ENCODE results near the gene BDKRB2.

The BDKRB2 gene

GRCh38 chr14:96160913-96161310 is 43.7 kb upstream of the BDKRB2 start:
- TF ChIP-seq, protein P1, sequence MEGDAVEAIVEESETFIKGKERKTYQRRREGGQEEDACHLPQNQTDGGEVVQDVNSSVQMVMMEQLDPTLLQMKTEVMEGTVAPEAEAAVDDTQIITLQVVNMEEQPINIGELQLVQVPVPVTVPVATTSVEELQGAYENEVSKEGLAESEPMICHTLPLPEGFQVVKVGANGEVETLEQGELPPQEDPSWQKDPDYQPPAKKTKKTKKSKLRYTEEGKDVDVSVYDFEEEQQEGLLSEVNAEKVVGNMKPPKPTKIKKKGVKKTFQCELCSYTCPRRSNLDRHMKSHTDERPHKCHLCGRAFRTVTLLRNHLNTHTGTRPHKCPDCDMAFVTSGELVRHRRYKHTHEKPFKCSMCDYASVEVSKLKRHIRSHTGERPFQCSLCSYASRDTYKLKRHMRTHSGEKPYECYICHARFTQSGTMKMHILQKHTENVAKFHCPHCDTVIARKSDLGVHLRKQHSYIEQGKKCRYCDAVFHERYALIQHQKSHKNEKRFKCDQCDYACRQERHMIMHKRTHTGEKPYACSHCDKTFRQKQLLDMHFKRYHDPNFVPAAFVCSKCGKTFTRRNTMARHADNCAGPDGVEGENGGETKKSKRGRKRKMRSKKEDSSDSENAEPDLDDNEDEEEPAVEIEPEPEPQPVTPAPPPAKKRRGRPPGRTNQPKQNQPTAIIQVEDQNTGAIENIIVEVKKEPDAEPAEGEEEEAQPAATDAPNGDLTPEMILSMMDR (IDR thresholded peaks at IDR 0.05; ENCODE audit: insufficient read depth, low read length, poor library complexity, severe bottlenecking), result no peak
- no peak for DNase-seq (ENCODE audit: extremely low read depth, insufficient read length)
- Histone ChIP-seq H3K27me3 (replicated peaks; ENCODE audit: control insufficient read depth, insufficient read depth, low read length) (no peaks in the 10 kb centered on the region), H3K4me3 (replicated peaks; ENCODE audit: low read depth, low read length) (no peak overlapping the region), H3K36me3 (ENCODE audit: control insufficient read depth, insufficient read depth, low read length) (no peaks in the 10 kb centered on the region)

DNA sequence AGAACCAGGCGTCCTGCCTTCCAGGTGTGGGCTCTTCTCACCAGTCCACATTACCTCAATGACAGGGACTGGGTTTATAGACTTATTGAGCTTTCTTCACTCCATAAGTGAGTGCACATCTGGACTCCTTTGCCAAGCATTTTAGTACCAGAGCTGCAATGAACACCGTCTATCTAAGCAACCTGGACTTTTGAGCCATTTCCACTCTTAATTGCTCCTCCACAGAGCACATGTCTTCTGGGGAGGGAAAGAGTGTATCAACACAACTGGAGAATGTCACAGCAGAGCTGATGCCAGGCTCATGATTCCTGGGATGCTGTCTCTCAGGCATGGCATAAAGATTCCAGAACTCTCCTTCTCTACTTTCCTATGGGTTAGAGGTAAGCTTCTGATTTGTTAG is 43.0 kb upstream of the BDKRB2 start:
- TF ChIP-seq, protein P1 (IDR thresholded peaks at IDR 0.05; ENCODE audit: insufficient read depth, low read length, poor library complexity, severe bottlenecking), result no peak
- H3K27me3 ChIP-seq (replicated peaks; ENCODE audit: control insufficient read depth, insufficient read depth, low read length), result no peaks in the 10 kb centered on the region
- H3K36me3 ChIP-seq (ENCODE audit: control insufficient read depth, insufficient read depth, low read length), result no peaks in the 10 kb centered on the region
- H3K4me3 ChIP-seq (replicated peaks; ENCODE audit: low read depth, low read length), result no peak overlapping the region
- no peak for DNase-seq (ENCODE audit: extremely low read depth, insufficient read length)

- Histone ChIP-seq H3K27me3 (replicated peaks; ENCODE audit: control insufficient read depth, insufficient read depth, low read length) (no peaks in the 10 kb centered on the region; the same call in 1 of the 2 replicates), H3K36me3 (ENCODE audit: control insufficient read depth, insufficient read depth, low read length) (no peaks in the 10 kb centered on the region), H3K4me3 (replicated peaks; ENCODE audit: low read depth, low read length) (no peak overlapping the region)
- TF ChIP-seq, protein P1 (IDR thresholded peaks at IDR 0.05; ENCODE audit: insufficient read depth, low read length, poor library complexity, severe bottlenecking), result no peak
- no peak for DNase-seq (ENCODE audit: extremely low read depth, insufficient read length)
Measured at GRCh38 chr14:96162265-96162664, 42.4 kb upstream of the BDKRB2 start.

GRCh38 chr14:96162741-96163140 is 41.9 kb upstream of the BDKRB2 start:
- no peak overlapping the region for H3K4me3 ChIP-seq (replicated peaks; ENCODE audit: low read depth, low read length)
- H3K27me3 ChIP-seq (replicated peaks; ENCODE audit: control insufficient read depth, insufficient read depth, low read length), result no peaks in the 10 kb centered on the region; the same call in 1 of the 2 replicates
- H3K36me3 ChIP-seq (ENCODE audit: control insufficient read depth, insufficient read depth, low read length), result no peaks in the 10 kb centered on the region
- no peak for DNase-seq (ENCODE audit: extremely low read depth, insufficient read length)
- TF ChIP-seq, protein P1 (IDR thresholded peaks at IDR 0.05; ENCODE audit: insufficient read depth, low read length, poor library complexity, severe bottlenecking), result no peak

DNA sequence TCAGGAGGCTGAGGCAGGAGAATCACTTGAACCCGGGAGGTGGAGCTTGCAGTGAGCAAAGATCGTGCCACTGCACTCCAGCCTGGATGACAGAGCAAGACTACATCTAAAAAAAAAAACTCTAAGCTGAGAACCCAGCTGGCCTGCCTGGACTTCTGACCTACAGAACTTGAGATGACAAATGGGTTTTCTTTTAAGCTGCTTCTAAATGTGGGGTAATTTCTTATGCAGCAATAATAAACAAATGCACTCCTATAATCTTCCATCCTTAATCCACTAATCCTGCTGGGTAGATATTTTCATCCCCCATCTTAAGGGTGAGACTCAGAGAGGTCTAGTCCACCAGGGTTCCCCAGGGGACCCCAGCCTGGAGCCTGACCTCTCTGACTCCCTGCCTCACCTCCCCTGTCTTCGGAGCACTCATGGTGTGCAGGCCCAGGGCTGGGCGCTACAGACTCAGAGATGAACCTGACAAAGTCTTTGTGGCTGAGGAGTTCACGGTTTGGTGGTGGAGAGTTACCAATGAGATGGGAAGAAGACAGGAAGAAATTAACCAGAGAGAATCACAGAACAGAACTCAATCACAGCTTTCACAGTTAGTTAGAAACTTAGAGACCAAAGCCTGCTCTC is 39.7 kb upstream of the BDKRB2 start:
- no peak for DNase-seq (ENCODE audit: extremely low read depth, insufficient read length)
- no peak overlapping the region for H3K4me3 ChIP-seq (replicated peaks; ENCODE audit: low read depth, low read length)
- no peaks in the 10 kb centered on the region for H3K36me3 ChIP-seq (ENCODE audit: control insufficient read depth, insufficient read depth, low read length)
- H3K27me3 ChIP-seq (replicated peaks; ENCODE audit: control insufficient read depth, insufficient read depth, low read length), result no peaks in the 10 kb centered on the region; the same call in none of the 2 replicates
- TF ChIP-seq, protein P1 (IDR thresholded peaks at IDR 0.05; ENCODE audit: insufficient read depth, low read length, poor library complexity, severe bottlenecking), result no peak
